Mucosa of rectum (tissue), 2 donors: ENCODE data around the gene CRYBG1.

Source experiments
- H3K27ac ChIP-seq, 2 donors: one replicate each; pipeline ENCODE4 v1.7.0; 2013; ENCODE audit warnings: inconsistent platforms in 2 of 2, low read depth in 2 of 2, low read length in 2 of 2
- H3K27me3 ChIP-seq, 2 donors: one replicate each; pipeline ENCODE4 v1.7.0; 2013; ENCODE audit warnings: low read length in 2 of 2; ENCODE audit not compliant: control insufficient read depth in 2 of 2, insufficient read depth in 2 of 2
- H3K36me3 ChIP-seq, 2 donors: one replicate each; pipeline ENCODE4 v1.7.0; 2013; ENCODE audit warnings: low read length in 2 of 2; ENCODE audit not compliant: control insufficient read depth in 2 of 2, insufficient read depth in 2 of 2
- H3K4me1 ChIP-seq, 2 donors: one replicate each; pipeline ENCODE4 v1.7.0; 2013; ENCODE audit warnings: low read length in 2 of 2, mild to moderate bottlenecking in 1 of 2; ENCODE audit not compliant: control insufficient read depth in 2 of 2, insufficient read depth in 2 of 2
- H3K4me3 ChIP-seq, 2 donors: one replicate each; pipeline ENCODE4 v1.7.0; 2013; ENCODE audit warnings: low read length in 2 of 2
- H3K9ac ChIP-seq, 2 donors: one replicate each; pipeline ENCODE4 v1.7.0; 2013; ENCODE audit warnings: low read length in 2 of 2, low read depth in 1 of 2, mild to moderate bottlenecking in 1 of 2
- H3K9me3 ChIP-seq, 2 donors: one replicate each; pipeline ENCODE4 v1.7.0; 2013; ENCODE audit warnings: low read length in 2 of 2; ENCODE audit not compliant: control insufficient read depth in 2 of 2
- donor health status: healthy.
- donor health status: Normal muscosa, but diverticular disease.

Gene CRYBG1

DNA sequence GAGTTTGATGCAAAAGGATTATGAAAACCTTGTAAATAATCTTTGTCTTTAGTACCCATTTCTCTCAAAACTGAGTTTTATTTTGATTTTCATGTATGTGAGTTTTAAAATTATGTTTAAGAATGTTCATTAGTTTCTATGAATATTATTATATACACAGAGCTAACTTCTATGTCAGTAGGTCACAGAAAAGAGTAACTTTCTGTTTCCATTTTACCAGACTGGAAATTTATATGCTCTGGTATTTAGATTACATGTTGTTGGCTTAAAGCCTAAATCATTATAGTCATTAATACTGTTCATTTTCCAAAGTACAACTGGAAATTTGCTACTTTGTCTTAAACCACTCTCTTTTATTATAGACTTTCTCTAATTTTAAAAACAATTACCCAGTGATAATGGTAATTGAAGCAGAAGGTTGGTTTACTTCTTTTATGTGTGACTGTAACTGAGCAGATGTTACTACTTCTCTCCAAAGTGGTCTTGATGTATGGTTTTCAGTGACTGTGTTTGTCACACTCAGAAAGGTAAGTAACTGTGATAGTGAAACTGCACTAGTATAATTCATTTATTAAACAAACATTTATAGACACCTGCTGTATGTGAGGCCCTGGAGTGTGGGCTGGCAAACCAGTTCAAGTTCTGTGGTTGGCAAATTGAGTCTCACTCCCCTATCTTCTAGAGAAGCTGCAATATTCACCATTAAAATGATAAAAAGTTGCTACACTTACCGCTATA, 13.2 kb downstream of the CRYBG1 start:
- H3K4me1 ChIP-seq: no peaks in the 10 kb centered on the region
- H3K4me3 ChIP-seq: no peak overlapping the region
- no peak overlapping the region for H3K9ac ChIP-seq
- no peaks in the 10 kb centered on the region for H3K9me3 ChIP-seq
- H3K27ac ChIP-seq: no peak overlapping the region
- no peaks in the 10 kb centered on the region for H3K36me3 ChIP-seq
- peaks cover 0 to 2% of the 10 kb centered on the region in 2 donors for H3K27me3 ChIP-seq

DNA sequence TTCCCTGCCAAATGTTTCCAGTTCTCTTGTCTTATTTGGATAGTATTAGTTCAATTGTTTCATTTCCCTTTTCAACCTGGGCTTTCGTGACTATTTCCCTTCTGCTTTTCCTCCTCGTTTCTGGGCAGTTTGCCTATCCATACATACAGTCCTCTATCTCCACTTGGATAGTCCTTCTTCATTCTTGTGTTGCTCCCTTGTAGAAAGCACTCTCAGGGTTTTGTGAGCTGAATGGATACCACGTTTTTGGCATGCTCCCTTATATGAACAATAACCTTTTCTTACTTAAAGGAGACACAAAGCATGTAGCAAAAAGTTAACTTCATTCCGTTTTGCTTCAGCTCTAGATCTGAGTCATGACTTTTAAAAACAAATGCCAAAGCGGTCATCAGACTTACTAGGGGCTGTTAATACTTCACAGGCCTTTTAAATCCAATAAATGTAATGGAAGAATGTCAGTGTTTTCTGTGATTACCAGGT, 16.6 kb downstream of the CRYBG1 start:
- peaks cover 1 to 7% of the 10 kb centered on the region in 2 donors for H3K4me1 ChIP-seq
- no peaks in the 10 kb centered on the region for H3K36me3 ChIP-seq
- H3K27ac ChIP-seq: no peak overlapping the region
- no peak overlapping the region for H3K4me3 ChIP-seq
- H3K9ac ChIP-seq: no peak overlapping the region
- H3K27me3 ChIP-seq: peaks cover 0 to 2% of the 10 kb centered on the region in 2 donors
- H3K9me3 ChIP-seq: no peaks in the 10 kb centered on the region

DNA sequence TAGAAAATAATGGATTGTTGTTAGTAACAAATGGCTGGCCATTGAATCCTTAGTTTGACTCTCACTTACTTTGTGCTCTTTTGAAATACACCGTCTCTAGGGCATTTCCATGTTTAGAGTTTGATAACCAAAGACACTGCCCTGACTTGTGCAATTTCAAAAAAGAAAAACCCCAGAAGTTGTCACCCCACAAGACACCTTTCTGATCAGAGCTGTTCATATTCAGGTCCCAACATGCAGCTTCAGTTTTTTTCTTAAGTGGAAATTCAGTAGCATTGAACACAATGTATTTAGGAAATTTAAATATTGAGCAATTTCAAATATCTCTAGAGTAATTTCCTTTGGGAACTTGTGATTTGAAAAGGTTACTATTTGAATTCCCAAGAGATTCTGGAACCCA, 19.4 kb downstream of the CRYBG1 start:
- peaks cover 0 to 2% of the 10 kb centered on the region in 2 donors for H3K27me3 ChIP-seq

DNA sequence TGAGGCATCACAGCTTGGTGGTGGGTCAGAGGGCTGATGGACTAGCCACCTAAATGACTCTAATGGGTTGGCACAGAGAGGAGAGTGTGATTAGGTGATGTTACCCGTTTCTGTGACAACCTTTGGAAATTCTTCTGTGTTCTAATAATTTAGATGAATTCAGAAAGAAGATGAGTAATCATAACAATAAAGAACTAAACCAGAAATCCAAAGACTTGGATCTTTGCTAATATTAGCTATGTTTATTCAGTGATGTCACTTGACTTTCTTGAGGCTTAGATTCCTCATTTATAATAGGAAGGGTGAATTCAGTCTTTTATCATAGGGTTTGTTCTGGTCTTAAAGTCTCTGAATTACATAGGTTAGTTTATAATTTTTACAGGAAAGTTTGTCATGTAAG, 19.9 kb downstream of the CRYBG1 start:
- Histone ChIP-seq H3K36me3 (no peaks in the 10 kb centered on the region), H3K9me3 (no peaks in the 10 kb centered on the region), H3K27ac (no peak overlapping the region), H3K4me1 (peaks cover 2 to 7% of the 10 kb centered on the region in 2 donors), H3K4me3 (no peak overlapping the region), H3K27me3 (peaks cover 0 to 2% of the 10 kb centered on the region in 2 donors), H3K9ac (no peak overlapping the region)

More for the DNA sequence above, 19.4 kb downstream of the CRYBG1 start:
- Histone ChIP-seq H3K27ac (no peak overlapping the region), H3K36me3 (no peaks in the 10 kb centered on the region), H3K9ac (no peak overlapping the region), H3K9me3 (no peaks in the 10 kb centered on the region), H3K4me1 (peaks cover 2 to 7% of the 10 kb centered on the region in 2 donors), H3K4me3 (no peak overlapping the region)

DNA sequence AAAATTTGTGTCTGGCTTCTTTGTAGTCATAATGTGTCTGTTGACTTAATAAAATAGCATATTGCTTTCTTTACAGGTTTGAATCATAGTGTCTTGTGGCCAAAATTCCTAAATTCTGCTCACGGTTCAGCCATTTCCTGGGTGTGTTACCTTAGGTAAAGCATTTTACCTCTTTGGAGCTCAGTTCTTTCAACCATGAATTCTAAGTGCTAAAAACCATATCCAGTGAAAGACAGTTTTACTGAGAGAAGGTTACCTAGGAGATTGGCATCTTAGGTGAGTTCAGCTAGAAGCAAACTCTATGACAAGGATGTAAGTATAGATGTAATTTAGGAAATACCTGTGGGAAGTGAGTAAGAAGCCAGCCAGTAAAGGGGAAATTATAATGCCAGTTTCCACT, 20.7 kb downstream of the CRYBG1 start:
- Histone ChIP-seq H3K9me3 (no peaks in the 10 kb centered on the region), H3K36me3 (no peaks in the 10 kb centered on the region), H3K4me1 (peaks cover 2 to 7% of the 10 kb centered on the region in 2 donors), H3K9ac (no peak overlapping the region), H3K27me3 (peaks cover 0 to 2% of the 10 kb centered on the region in 2 donors), H3K4me3 (no peak overlapping the region), H3K27ac (no peak overlapping the region)

DNA sequence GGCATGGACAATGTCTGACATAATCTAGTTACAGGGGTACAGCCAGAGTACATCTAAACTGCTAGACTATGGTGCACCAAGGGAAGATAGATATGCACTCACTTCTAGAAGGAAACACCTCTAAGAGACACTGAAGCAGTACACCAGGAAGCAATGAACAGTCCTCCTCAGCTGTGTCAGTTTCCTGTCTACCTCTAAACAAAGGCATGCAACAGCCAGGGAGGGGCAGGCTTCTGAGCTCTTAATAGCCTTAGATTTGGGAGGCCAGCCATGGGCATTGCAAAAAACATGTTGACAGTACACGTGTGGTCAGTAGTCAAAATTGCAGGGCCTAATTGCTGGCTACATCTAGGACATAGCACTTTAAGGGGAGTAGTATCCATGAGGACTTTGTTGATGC, 21.4 kb downstream of the CRYBG1 start:
- Histone ChIP-seq H3K27me3 (peaks cover 0 to 2% of the 10 kb centered on the region in 2 donors), H3K9me3 (no peaks in the 10 kb centered on the region), H3K27ac (no peak overlapping the region), H3K4me3 (no peak overlapping the region), H3K9ac (no peak overlapping the region), H3K4me1 (peaks cover 2 to 7% of the 10 kb centered on the region in 2 donors), H3K36me3 (no peaks in the 10 kb centered on the region)

DNA sequence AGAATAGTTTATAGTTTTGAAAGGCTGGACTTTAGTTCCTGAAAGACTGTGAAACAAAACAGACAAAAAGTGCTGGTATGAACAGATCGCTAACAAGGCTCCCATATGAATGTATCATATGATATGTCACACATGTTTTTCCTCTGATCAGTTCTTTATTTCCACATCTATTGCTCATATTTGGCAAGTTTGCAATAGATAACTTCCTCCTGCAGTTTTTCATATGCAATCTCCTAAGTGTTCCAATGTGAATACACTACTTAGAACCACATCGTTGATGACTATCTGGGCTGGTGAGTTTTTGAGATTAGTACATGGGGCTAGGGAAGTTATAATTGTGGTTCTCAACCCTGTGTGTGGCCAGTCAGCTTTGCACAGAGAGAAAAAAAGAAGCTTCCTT, 23.1 kb downstream of the CRYBG1 start:
- no peak overlapping the region for H3K27ac ChIP-seq
- peaks cover 2 to 7% of the 10 kb centered on the region in 2 donors for H3K4me1 ChIP-seq
- H3K36me3 ChIP-seq: no peaks in the 10 kb centered on the region
- no peak overlapping the region for H3K9ac ChIP-seq
- H3K27me3 ChIP-seq: no peaks in the 10 kb centered on the region
- H3K9me3 ChIP-seq: no peaks in the 10 kb centered on the region
- H3K4me3 ChIP-seq: no peak overlapping the region

DNA sequence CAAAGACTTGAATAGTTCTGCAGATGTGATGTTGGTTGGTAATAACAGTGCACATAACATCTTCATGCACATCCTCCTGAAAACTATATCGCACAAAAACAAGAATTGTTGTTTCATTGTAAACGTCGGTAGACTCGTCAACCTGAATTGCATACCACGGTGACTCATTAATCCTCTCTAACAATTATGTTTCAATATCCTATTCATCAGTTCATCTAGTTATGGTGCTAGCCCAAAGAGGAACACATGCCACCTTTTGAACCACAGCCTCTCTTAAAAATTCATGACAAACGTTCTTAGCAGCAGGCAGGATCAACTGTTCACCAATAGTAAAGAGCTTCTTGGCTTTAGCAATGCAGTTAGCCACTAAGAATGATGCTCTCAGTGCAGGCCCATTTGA, 25.0 kb downstream of the CRYBG1 start:
- no peak overlapping the region for H3K9ac ChIP-seq
- no peaks in the 10 kb centered on the region for H3K36me3 ChIP-seq
- H3K27ac ChIP-seq: no peak overlapping the region
- no peaks in the 10 kb centered on the region for H3K27me3 ChIP-seq
- peaks cover 2 to 7% of the 10 kb centered on the region in 2 donors for H3K4me1 ChIP-seq
- H3K4me3 ChIP-seq: no peak overlapping the region
- no peaks in the 10 kb centered on the region for H3K9me3 ChIP-seq

DNA sequence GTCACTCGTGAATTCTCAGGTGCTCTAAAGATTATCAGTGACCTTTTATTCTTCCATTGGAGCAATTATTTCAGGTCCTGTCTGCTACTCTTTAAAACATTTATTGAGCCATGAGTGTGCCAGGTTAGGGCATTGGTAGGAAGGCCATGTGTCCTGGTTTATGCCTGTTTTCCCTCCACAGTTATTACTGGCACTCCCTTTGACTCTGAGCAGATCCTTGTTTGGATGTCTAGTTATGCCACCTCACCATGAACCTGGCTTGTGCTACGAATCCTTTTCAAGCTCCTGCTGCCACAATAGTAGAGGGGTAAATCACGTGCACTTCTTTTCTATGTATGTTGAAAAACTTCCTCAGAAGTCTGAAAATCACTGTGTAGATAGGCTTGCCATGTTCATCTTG, 27.4 kb downstream of the CRYBG1 start:
- no peaks in the 10 kb centered on the region for H3K36me3 ChIP-seq
- H3K9me3 ChIP-seq: no peaks in the 10 kb centered on the region
- H3K4me3 ChIP-seq: no peak overlapping the region
- H3K9ac ChIP-seq: no peak overlapping the region
- H3K4me1 ChIP-seq: no peaks in the 10 kb centered on the region
- no peaks in the 10 kb centered on the region for H3K27me3 ChIP-seq
- H3K27ac ChIP-seq: no peak overlapping the region

DNA sequence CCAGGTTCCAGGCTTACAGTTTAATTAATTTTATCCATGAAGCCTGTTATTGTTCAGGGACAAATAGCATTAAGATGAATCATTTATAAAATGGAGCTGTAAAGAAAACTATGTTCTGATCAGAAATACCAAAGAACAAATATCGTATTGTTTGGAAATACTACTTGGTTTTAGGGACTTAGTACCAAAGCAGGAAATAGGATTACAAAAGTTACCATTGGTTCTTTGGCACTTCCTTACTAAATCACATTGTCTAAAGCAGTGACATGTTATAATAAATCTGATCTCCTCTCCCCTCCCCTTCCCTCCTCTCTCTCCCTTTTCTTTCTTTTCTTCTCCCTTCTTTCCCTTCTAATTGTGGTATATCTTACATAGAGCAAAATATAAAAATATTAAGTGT, 29.6 kb downstream of the CRYBG1 start:
- H3K4me1 ChIP-seq: no peaks in the 10 kb centered on the region
- H3K9me3 ChIP-seq: no peaks in the 10 kb centered on the region
- H3K4me3 ChIP-seq: no peak overlapping the region
- no peaks in the 10 kb centered on the region for H3K36me3 ChIP-seq
- H3K9ac ChIP-seq: no peak overlapping the region
- no peaks in the 10 kb centered on the region for H3K27me3 ChIP-seq
- H3K27ac ChIP-seq: no peak overlapping the region
